Eye (tissue), 1 donor: ENCODE data around the gene MOGAT1.
"Not testable (repeated sequence)": the region's sequence is repeated elsewhere in the genome, so short reads cannot be mapped to it uniquely, and the experiment has no call there.

Experiments used
- DNase-seq: peaks from one replicate; pipeline ENCODE4 v3.0.0-alpha.2; 2015

MOGAT1 gene

GRCh38 chr2:222710736-222711135 is 39.3 kb downstream of the MOGAT1 start:
- DNase-seq = no peak

- DNase-seq = no peak
Measured at GRCh38 chr2:222711315-222711940, 40.0 kb downstream of the MOGAT1 start.

- DNase-seq = no peak
Measured at GRCh38 chr2:222713002-222713401, 41.5 kb downstream of the MOGAT1 start.

GRCh38 chr2:222714361-222715241 is 43.1 kb downstream of the MOGAT1 start:
- no peak for DNase-seq

GRCh38 chr2:222715742-222716141 is 44.3 kb downstream of the MOGAT1 start:
- DNase-seq = no peak

GRCh38 chr2:222719787-222720186 is 48.3 kb downstream of the MOGAT1 start:
- DNase-seq = not testable (repeated sequence)

GRCh38 chr2:222721597-222721996 is 50.1 kb downstream of the MOGAT1 start:
- DNase-seq = not testable (repeated sequence)

- DNase-seq = peak; percentile 30
Measured at GRCh38 chr2:222722327-222722946, 51.0 kb downstream of the MOGAT1 start.

GRCh38 chr2:222724208-222724607 is 52.8 kb downstream of the MOGAT1 start:
- no peak for DNase-seq

GRCh38 chr2:222728621-222729020 is 57.2 kb downstream of the MOGAT1 start:
- DNase-seq = no peak

- no peak for DNase-seq
Measured at GRCh38 chr2:222730366-222730999, 59.0 kb downstream of the MOGAT1 start.

GRCh38 chr2:222731201-222731621 is 59.8 kb downstream of the MOGAT1 start:
- DNase-seq = no peak

- DNase-seq = peak; percentile 47
Measured at GRCh38 chr2:222732489-222733178, 61.2 kb downstream of the MOGAT1 start.

GRCh38 chr2:222733470-222733845 is 62.0 kb downstream of the MOGAT1 start:
- no peak for DNase-seq

- DNase-seq = no peak
Measured at GRCh38 chr2:222733846-222734702, 62.6 kb downstream of the MOGAT1 start.

GRCh38 chr2:222734703-222735014 is 63.2 kb downstream of the MOGAT1 start:
- DNase-seq = no peak

GRCh38 chr2:222736301-222736700 is 64.8 kb downstream of the MOGAT1 start:
- DNase-seq = no peak

- no peak for DNase-seq
Measured at GRCh38 chr2:222736924-222737323, 65.5 kb downstream of the MOGAT1 start.

- no peak for DNase-seq
Measured at GRCh38 chr2:222738312-222738711, 66.9 kb downstream of the MOGAT1 start.

- no peak for DNase-seq
Measured at GRCh38 chr2:222738809-222739208, 67.4 kb downstream of the MOGAT1 start.

- DNase-seq = no peak
Measured at GRCh38 chr2:222739939-222740338, 68.5 kb downstream of the MOGAT1 start.

GRCh38 chr2:222743251-222743812 is 71.9 kb downstream of the MOGAT1 start:
- DNase-seq = no peak
